Caki2 (cell line): ENCODE measurements around the gene PCDHGB4. TPM values are rescaled to one million over a fixed set of nuclear protein-coding genes. Genes with fewer than 3 reads are reported as not detected.

Experiments used
- total RNA-seq: library from RNA; depleted of rRNA; stranded (reverse); fragments of >200 nt; shearing (Covaris generic); gene quantifications from 2 replicates; pipeline ENCODE4 v1.2.3, GENCODE V29; 2014; ENCODE audit warnings: low replicate concordance; rRNA removed

Gene PCDHGB4
- total RNA-seq, 1 experiment from 2014 or later, result not detected

Other genes with a start within 250 kb of the PCDHGB4 start
- not detected in 2 replicates for gene PCDHB6, start 237.6 kb upstream of the PCDHGB4 start, total RNA-seq
- 0.90 and 1.2 TPM in 2 replicates for gene PCDHB7, start 215.1 kb upstream of the PCDHGB4 start, total RNA-seq
- gene PCDHB8, start 209.9 kb upstream of the PCDHGB4 start, total RNA-seq, result not detected in 2 replicates
- 3.1 and 4.1 TPM in 2 replicates for gene PCDHB16, start 205.3 kb upstream of the PCDHGB4 start, total RNA-seq
- gene PCDHB9, start 200.5 kb upstream of the PCDHGB4 start, total RNA-seq, result 1.1 and 1.6 TPM in 2 replicates
- 0.41 and 1.2 TPM in 2 replicates for gene PCDHB10, start 195.3 kb upstream of the PCDHGB4 start, total RNA-seq
- 0.61 TPM in 1 of 2 replicates, not detected in the other for gene PCDHB11, start 188.1 kb upstream of the PCDHGB4 start, total RNA-seq
- 0.35 TPM in 1 of 2 replicates, not detected in the other for gene PCDHB12, start 179.0 kb upstream of the PCDHGB4 start, total RNA-seq
- 0.44 and 0.93 TPM in 2 replicates for gene PCDHB13, start 173.8 kb upstream of the PCDHGB4 start, total RNA-seq
- gene PCDHB14, start 164.4 kb upstream of the PCDHGB4 start, total RNA-seq, result 0.29 and 7.7 TPM in 2 replicates
- not detected in 2 replicates for gene PCDHB15, start 142.3 kb upstream of the PCDHGB4 start, total RNA-seq
- gene SLC25A2, start 83.6 kb upstream of the PCDHGB4 start, total RNA-seq, result not detected in 2 replicates
- gene TAF7, start 66.9 kb upstream of the PCDHGB4 start, total RNA-seq, result 103 and 109 TPM in 2 replicates
- gene PCDHGA1, start 57.2 kb upstream of the PCDHGB4 start, total RNA-seq, result 0.07 TPM in 1 of 2 replicates, not detected in the other
- gene PCDHGA2, start 48.9 kb upstream of the PCDHGB4 start, total RNA-seq, result not detected in 2 replicates
- gene PCDHGA3, start 43.9 kb upstream of the PCDHGB4 start, total RNA-seq, result not detected in 2 replicates
- gene PCDHGB1, start 37.6 kb upstream of the PCDHGB4 start, total RNA-seq, result 0.06 TPM in 1 of 2 replicates, not detected in the other
- not detected in 2 replicates for gene PCDHGA4, start 32.7 kb upstream of the PCDHGB4 start, total RNA-seq
- gene PCDHGB2, start 27.7 kb upstream of the PCDHGB4 start, total RNA-seq, result 0.34 TPM in 1 of 2 replicates, not detected in the other
- gene PCDHGA5, start 23.5 kb upstream of the PCDHGB4 start, total RNA-seq, result 0.24 TPM in 1 of 2 replicates, not detected in the other
- gene PCDHGB3, start 17.5 kb upstream of the PCDHGB4 start, total RNA-seq, result not detected in 2 replicates
- gene PCDHGA6, start 13.8 kb upstream of the PCDHGB4 start, total RNA-seq, result 1.6 TPM in 1 of 2 replicates, not detected in the other
- gene PCDHGA7, start 5.0 kb upstream of the PCDHGB4 start, total RNA-seq, result not detected in 2 replicates
- not detected in 2 replicates for gene PCDHGA8, start 4.9 kb downstream of the PCDHGB4 start, total RNA-seq
- not detected in 2 replicates for gene PCDHGB5, start 10.2 kb downstream of the PCDHGB4 start, total RNA-seq
- gene PCDHGA9, start 15.1 kb downstream of the PCDHGB4 start, total RNA-seq, result not detected in 2 replicates
- 0.75 and 1.3 TPM in 2 replicates for gene PCDHGB6, start 20.3 kb downstream of the PCDHGB4 start, total RNA-seq
- 0.14 TPM in 1 of 2 replicates, not detected in the other for gene PCDHGA10, start 25.3 kb downstream of the PCDHGB4 start, total RNA-seq
- gene PCDHGB7, start 30.0 kb downstream of the PCDHGB4 start, total RNA-seq, result 0.03 and 0.64 TPM in 2 replicates
- gene PCDHGA11, start 33.4 kb downstream of the PCDHGB4 start, total RNA-seq, result not detected in 2 replicates
- not detected in 2 replicates for gene PCDHGA12, start 42.8 kb downstream of the PCDHGB4 start, total RNA-seq
- gene PCDHGC3, start 88.3 kb downstream of the PCDHGB4 start, total RNA-seq, result 15.4 and 27.2 TPM in 2 replicates
- not detected in 2 replicates for gene PCDHGC4, start 97.3 kb downstream of the PCDHGB4 start, total RNA-seq
- gene PCDHGC5, start 101.4 kb downstream of the PCDHGB4 start, total RNA-seq, result not detected in 2 replicates
- 17.0 and 43.6 TPM in 2 replicates for gene DIAPH1, start 231.3 kb downstream of the PCDHGB4 start, total RNA-seq
- gene HDAC3, start 249.2 kb downstream of the PCDHGB4 start, total RNA-seq, result 89.9 and 114 TPM in 2 replicates
- 2.6 and 2.7 TPM in 2 replicates for gene RELL2, start 249.3 kb downstream of the PCDHGB4 start, total RNA-seq